Spleen (tissue), 11 donors: ENCODE results near the gene LIMD2. TPM values are rescaled to one million over a fixed set of nuclear protein-coding genes. Genes with fewer than 3 reads are reported as not detected.

Experiments used
- DNase-seq: peaks from one replicate; pipeline ENCODE4 v3.0.0-alpha.2; 2020
- H3K27ac ChIP-seq, 8 donors: fragments of 200-600 bp; sonication (generic) in 7 of 8; 1 replicate in 4 of 8; 2 replicates in 4 of 8; pipeline versions ENCODE4 v1.5.0 to v1.8.0; 2016 to 2021; ENCODE audit warnings: inconsistent platforms in 4 of 8, mild to moderate bottlenecking in 4 of 8, moderate library complexity in 1 of 8
- H3K27me3 ChIP-seq, 7 donors: fragments of 200-600 bp; sonication (generic) in 6 of 7; replicated peaks in 1 of 7; 1 replicate in 4 of 7; 2 replicates in 3 of 7; pipeline versions ENCODE4 v1.5.0 to v1.8.0; 2016 to 2021; ENCODE audit warnings: inconsistent platforms in 3 of 7, mild to moderate bottlenecking in 1 of 7
- H3K36me3 ChIP-seq, 6 donors: fragments of 200-600 bp; sonication (generic) in 5 of 6; 1 replicate in 4 of 6; 2 replicates in 2 of 6; pipeline versions ENCODE4 v1.5.0 to v1.8.0; 2016 to 2021; ENCODE audit warnings: inconsistent platforms in 2 of 6
- H3K4me1 ChIP-seq, 6 donors: fragments of 200-600 bp; sonication (generic) in 5 of 6; 1 replicate in 3 of 6; 2 replicates in 3 of 6; pipeline versions ENCODE4 v1.5.0 to v1.8.0; 2016 to 2021; ENCODE audit warnings: inconsistent platforms in 3 of 6
- H3K4me3 ChIP-seq, 8 donors: fragments of 200-600 bp; sonication (generic) in 7 of 8; 1 replicate in 4 of 8; 2 replicates in 4 of 8; pipeline versions ENCODE4 v1.5.0 to v1.8.0; 2016 to 2021; ENCODE audit warnings: inconsistent platforms in 4 of 8, mild to moderate bottlenecking in 4 of 8, moderate library complexity in 2 of 8
- H3K9me3 ChIP-seq, 8 donors: fragments of 200-600 bp; sonication (generic) in 7 of 8; 1 replicate in 4 of 8; 2 replicates in 4 of 8; pipeline versions ENCODE4 v1.5.0 to v1.8.0; 2016 to 2021; ENCODE audit warnings: inconsistent platforms in 4 of 8
- CTCF ChIP-seq, 11 experiments: fragments of 200-600 bp in 7 of 11; fragments of 450-650 bp in 4 of 11; sonication (generic) in 4 of 11; IDR thresholded peaks in 8 of 11; conservative IDR thresholded peaks in 3 of 11; 1 replicate in 7 of 11; 2 replicates in 4 of 11; pipeline versions ENCODE4 v1.4.0 to v1.8.0; 2016 to 2021; ENCODE audit warnings: antibody characterized with exemption in 11 of 11, inconsistent platforms in 4 of 11, mild to moderate bottlenecking in 1 of 11
- POLR2A ChIP-seq, 3 donors: fragments of 450-650 bp; IDR thresholded peaks; one replicate each; pipeline ENCODE4 v1.5.1; 2017; ENCODE audit warnings: antibody characterized with exemption in 3 of 3, mild to moderate bottlenecking in 1 of 3
- POLR2AphosphoS5 ChIP-seq, 3 donors: sonication (generic); formaldehyde crosslinking; IDR thresholded peaks; one replicate each; pipeline ENCODE4 v1.5.1; 2017; ENCODE audit warnings: antibody characterized with exemption in 3 of 3
- WGBS, 5 donors: extraction: QIAGEN DNeasy Blood & Tissue Kit in 3 of 5; methylation state at CpG; one replicate each; pipeline versions ENCODE4 v1.1.5 to v1.1.7; 2013 to 2018; 5-methylcytosine and 5-hydroxymethylcytosine counted together
- intact Hi-C: fragments of 100-400 bp; cut with DNase I; formaldehyde crosslinking; loops from one replicate; pipeline ENCODE4 v1.15.0; 2023; ENCODE audit warnings: low total_unique reads
- polyA plus RNA-seq, 3 donors: library from polyadenylated mRNA; stranded (reverse); fragments of 200-250 nt; gene quantifications; one replicate each; pipeline ENCODE4 v1.2.1, GENCODE V29; 2013
- total RNA-seq, 7 donors: library from RNA; depleted of rRNA in 3 of 7; stranded (reverse); fragments of >200 nt in 3 of 7; fragmentation: NEBNext Ultra II Directional in 4 of 7; extraction: Animal tissue kit (Norgen Biotek cat#: 25700) in 4 of 7; gene quantifications; one replicate each; pipeline versions ENCODE4 v1.1.0 to v1.2.1, GENCODE V29; 2016 to 2021
- donor health status: healthy with polysubstance abuse.
- donor health status: DM: no; HTN: no; CAD: no; lungs with moderate emphysema.
- donor health status: DM: no; HTN: no; CAD: no.
- donor health status: Bipolar disorder and iron deficiency.
- donor health status: healthy.
- donor health status: DM: no; HTN: no; CAD: no.
- donor health status: DM: yes; HTN: yes; CAD: no.

LIMD2 gene
- total and polyA plus RNA-seq, 10 donors = 211 to 554 (median 304) TPM

DNA sequence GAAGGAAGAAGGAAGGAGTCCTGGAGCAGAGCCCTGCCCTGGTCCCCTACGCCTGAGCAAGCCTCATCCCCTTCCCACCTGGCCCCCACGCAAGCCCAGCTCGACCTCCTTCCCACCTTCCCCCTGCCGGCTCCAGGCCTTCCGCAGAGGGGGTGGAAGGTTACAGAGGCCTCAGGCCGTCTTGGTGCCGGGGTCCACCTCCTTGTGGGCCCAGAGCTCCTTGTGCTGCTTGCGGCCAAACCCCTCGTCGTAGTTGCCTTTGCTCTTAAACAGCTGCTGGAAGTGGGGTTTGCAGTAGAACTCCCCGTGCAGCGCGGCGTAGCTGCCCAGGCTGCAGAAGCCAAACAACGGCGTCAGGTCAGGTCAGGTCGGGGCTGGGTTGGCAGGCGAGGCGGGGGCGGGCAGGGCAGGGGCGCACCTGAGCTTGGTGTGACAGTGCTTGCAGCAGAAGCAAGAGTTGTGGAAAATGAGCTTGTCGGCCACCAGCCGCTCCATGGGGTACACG is 1.5 kb downstream of the LIMD2 start:
- no peaks in the 10 kb centered on the region for H3K27me3 ChIP-seq
- H3K9me3 ChIP-seq = no peaks in the 10 kb centered on the region
- H3K36me3 ChIP-seq = peaks cover 3 to 63% (median 24%) of the 10 kb centered on the region in 6 donors
- H3K4me3 ChIP-seq = peak overlapping the region; percentile 80 to 99 (median 90)
- WGBS, 5 donors = 11 to 42% (median 22%) methylated on average over 14 to 24 of the region's 24 CpGs
- intact Hi-C loops = loop anchor here (10.0 kb wide), 3 partner anchors 46 to 126 kb away; partner anchors contain the start of genes FTSJ3, MAP3K3, PSMC5 and STRADA
- H3K4me1 ChIP-seq = peaks cover 51 to 93% (median 77%) of the 10 kb centered on the region in 6 donors
- peak overlapping the region; percentile 93 to 100 (median 98) for H3K27ac ChIP-seq
- DNase-seq = peak; percentile 86
- no peak for TF ChIP-seq POLR2AphosphoS5 (IDR thresholded peaks at IDR 0.05)

GRCh38 chr17:63697341-63698286 is 2.3 kb downstream of the LIMD2 start:
- WGBS, 5 donors = 16 to 44% (median 38%) methylated on average over 17 to 22 of the region's 22 CpGs
- DNase-seq = peak; percentile 96
- TF ChIP-seq POLR2A (IDR thresholded peaks at IDR 0.05) (peak in 2 of 3 donors; percentile 22 to 28), CTCF (IDR thresholded peaks at IDR 0.05 in 8 of 11, conservative IDR thresholded peaks at IDR 0.05 in 3 of 11) (peak; percentile 72 to 95 (median 87)), POLR2AphosphoS5 (IDR thresholded peaks at IDR 0.05) (peak; percentile 87 to 93 (median 91))
- peaks cover 3 to 63% (median 24%) of the 10 kb centered on the region in 6 donors for H3K36me3 ChIP-seq
- H3K9me3 ChIP-seq = no peaks in the 10 kb centered on the region
- H3K27me3 ChIP-seq = no peaks in the 10 kb centered on the region
- H3K4me3 ChIP-seq = peak overlapping the region; percentile 80 to 99 (median 90)
- intact Hi-C loops = loop anchor here (10.0 kb wide), 3 partner anchors 47 to 127 kb away; partner anchors contain the start of genes FTSJ3, MAP3K3, PSMC5 and STRADA
- peak overlapping the region; percentile 93 to 100 (median 98) for H3K27ac ChIP-seq
- H3K4me1 ChIP-seq = peaks cover 47 to 93% (median 68%) of the 10 kb centered on the region in 6 donors

GRCh38 chr17:63696381-63696961 is 3.5 kb downstream of the LIMD2 start:
- WGBS, 5 donors = 25 to 40% (median 29%) methylated on average over 6 to 9 of the region's 9 CpGs
- no peaks in the 10 kb centered on the region for H3K9me3 ChIP-seq
- intact Hi-C loops = loop anchor here (10.0 kb wide), 3 partner anchors 48 to 128 kb away; partner anchors contain the start of genes FTSJ3, MAP3K3, PSMC5 and STRADA
- peak; percentile 88 for DNase-seq
- no peaks in the 10 kb centered on the region for H3K27me3 ChIP-seq
- peaks cover 3 to 73% (median 35%) of the 10 kb centered on the region in 6 donors for H3K36me3 ChIP-seq
- H3K27ac ChIP-seq = peak overlapping the region; percentile 93 to 100 (median 98)
- peaks cover 40 to 85% (median 59%) of the 10 kb centered on the region in 6 donors for H3K4me1 ChIP-seq
- H3K4me3 ChIP-seq = peak overlapping the region in 5 of 8 donors; percentile 1 to 99 (median 88)
- TF ChIP-seq CTCF (IDR thresholded peaks at IDR 0.05 in 8 of 11, conservative IDR thresholded peaks at IDR 0.05 in 3 of 11) (peak in 10 of 11 experiments; percentile 11 to 67 (median 48)), POLR2AphosphoS5 (IDR thresholded peaks at IDR 0.05) (peak; percentile 74 to 84 (median 77)), POLR2A (IDR thresholded peaks at IDR 0.05) (no peak)

DNA sequence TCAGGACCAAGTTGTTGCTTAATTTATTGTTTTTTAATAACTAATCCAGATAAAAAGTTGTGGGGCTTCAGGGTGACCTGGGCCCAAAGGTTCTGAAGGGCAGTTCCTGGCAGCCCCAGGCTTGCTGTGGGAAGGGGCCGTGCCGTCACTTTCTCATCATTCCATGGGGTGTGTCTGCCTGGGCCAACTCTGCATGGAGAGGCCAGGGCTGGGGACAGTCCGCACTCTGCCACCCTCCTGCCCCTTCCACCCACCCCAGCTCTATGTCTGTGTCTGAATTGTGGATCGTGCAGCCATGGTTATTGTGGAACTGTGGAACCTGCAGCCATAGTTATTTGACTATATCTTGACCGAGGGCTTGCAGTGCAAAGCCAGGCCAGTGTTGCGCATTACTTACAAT is 4.0 kb downstream of the LIMD2 start:
- intact Hi-C loops = loop anchor here (10.0 kb wide), 3 partner anchors 49 to 129 kb away; partner anchors contain the start of genes FTSJ3, MAP3K3, PSMC5 and STRADA
- WGBS, 5 donors = 85 to 91% (median 89%) methylated on average over 5 to 6 of the region's 6 CpGs
- H3K27ac ChIP-seq = peak overlapping the region; percentile 48 to 100 (median 98)
- peak overlapping the region in 1 of 8 donors; percentile 98 for H3K4me3 ChIP-seq
- H3K9me3 ChIP-seq = no peaks in the 10 kb centered on the region
- peaks cover 34 to 79% (median 53%) of the 10 kb centered on the region in 6 donors for H3K4me1 ChIP-seq
- no peaks in the 10 kb centered on the region for H3K27me3 ChIP-seq
- peak in 1 of 3 donors; percentile 31 for TF ChIP-seq POLR2AphosphoS5 (IDR thresholded peaks at IDR 0.05)
- no peak for TF ChIP-seq POLR2A (IDR thresholded peaks at IDR 0.05)
- H3K36me3 ChIP-seq = peaks cover 3 to 79% (median 41%) of the 10 kb centered on the region in 6 donors
- peak; percentile 78 for DNase-seq
